Adrenal gland (tissue), 5 donors: ENCODE results near the gene CPS1.

Experiments
- POLR2A ChIP-seq, 2 donors: fragments of 450-650 bp; IDR thresholded peaks; one replicate each; pipeline ENCODE4 v1.6.1; 2017; ENCODE audit warnings: antibody characterized with exemption in 2 of 2, mild to moderate bottlenecking in 2 of 2, moderate library complexity in 1 of 2
- TF ChIP-seq, protein P1 (sequence below), 6 experiments: fragments of 450-650 bp in 4 of 6; fragments of 200-600 bp in 2 of 6; sonication (generic) in 1 of 6; IDR thresholded peaks; 1 replicate in 5 of 6; 2 replicates in 1 of 6; pipeline versions ENCODE4 v1.5.1 to v1.8.0; 2016 to 2021; ENCODE audit warnings: antibody characterized with exemption in 6 of 6, mild to moderate bottlenecking in 2 of 6, moderate library complexity in 1 of 6
- donor health status: DM: no; HTN: no; CAD: no.

- TF ChIP-seq, protein P1, sequence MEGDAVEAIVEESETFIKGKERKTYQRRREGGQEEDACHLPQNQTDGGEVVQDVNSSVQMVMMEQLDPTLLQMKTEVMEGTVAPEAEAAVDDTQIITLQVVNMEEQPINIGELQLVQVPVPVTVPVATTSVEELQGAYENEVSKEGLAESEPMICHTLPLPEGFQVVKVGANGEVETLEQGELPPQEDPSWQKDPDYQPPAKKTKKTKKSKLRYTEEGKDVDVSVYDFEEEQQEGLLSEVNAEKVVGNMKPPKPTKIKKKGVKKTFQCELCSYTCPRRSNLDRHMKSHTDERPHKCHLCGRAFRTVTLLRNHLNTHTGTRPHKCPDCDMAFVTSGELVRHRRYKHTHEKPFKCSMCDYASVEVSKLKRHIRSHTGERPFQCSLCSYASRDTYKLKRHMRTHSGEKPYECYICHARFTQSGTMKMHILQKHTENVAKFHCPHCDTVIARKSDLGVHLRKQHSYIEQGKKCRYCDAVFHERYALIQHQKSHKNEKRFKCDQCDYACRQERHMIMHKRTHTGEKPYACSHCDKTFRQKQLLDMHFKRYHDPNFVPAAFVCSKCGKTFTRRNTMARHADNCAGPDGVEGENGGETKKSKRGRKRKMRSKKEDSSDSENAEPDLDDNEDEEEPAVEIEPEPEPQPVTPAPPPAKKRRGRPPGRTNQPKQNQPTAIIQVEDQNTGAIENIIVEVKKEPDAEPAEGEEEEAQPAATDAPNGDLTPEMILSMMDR (IDR thresholded peaks at IDR 0.05) = no peak
- TF ChIP-seq POLR2A (IDR thresholded peaks at IDR 0.05) = no peak
Observed at GRCh38 chr2:210611466-210611865, 55.1 kb downstream of the CPS1 start.
